Astrocyte of the spinal cord (primary cell): ENCODE results near the gene PRKCE.

Experiments used
- DNase-seq: peaks from one replicate; pipeline ENCODE4 v3.0.0; 2011; ENCODE audit warnings: low read depth, low spot score
- H3K4me3 ChIP-seq: 2 replicates; pipeline ENCODE4 v1.5.1; 2011; ENCODE audit warnings: low read depth, mild to moderate bottlenecking, low read length, moderate library complexity
- in situ Hi-C: cut with HindIII; loops from 2 replicates; pipeline ENCODE4 v1.10.0; 2017; ENCODE audit warnings: low sequenced_read_pairs
- TF ChIP-seq, protein P1 (sequence below): IDR thresholded peaks from 2 replicates; pipeline ENCODE4 v1.5.1; 2012; ENCODE audit warnings: low read depth, mild to moderate bottlenecking, low read length, inconsistent platforms

The PRKCE gene

DNA sequence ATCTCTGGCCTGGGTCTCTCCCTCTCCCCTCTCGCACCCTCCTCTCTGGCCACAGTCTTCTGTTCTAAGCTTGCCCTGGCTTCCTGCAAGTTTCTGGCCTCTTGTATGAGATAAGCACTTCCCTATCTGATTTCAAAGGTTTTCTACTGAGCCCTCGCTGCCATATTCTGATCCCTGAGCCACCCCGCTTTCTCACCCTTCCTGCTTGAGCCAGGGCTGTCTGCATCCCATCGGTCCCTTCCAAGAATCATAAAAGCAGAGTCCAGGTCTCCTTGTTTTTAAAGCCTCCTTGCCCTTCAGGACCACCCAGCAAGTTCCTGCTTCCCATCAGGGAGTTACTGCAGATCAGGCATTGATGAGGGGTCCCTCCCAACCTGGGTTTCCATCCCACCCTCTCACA, 110.2 kb downstream of the PRKCE start:
- TF ChIP-seq, protein P1, sequence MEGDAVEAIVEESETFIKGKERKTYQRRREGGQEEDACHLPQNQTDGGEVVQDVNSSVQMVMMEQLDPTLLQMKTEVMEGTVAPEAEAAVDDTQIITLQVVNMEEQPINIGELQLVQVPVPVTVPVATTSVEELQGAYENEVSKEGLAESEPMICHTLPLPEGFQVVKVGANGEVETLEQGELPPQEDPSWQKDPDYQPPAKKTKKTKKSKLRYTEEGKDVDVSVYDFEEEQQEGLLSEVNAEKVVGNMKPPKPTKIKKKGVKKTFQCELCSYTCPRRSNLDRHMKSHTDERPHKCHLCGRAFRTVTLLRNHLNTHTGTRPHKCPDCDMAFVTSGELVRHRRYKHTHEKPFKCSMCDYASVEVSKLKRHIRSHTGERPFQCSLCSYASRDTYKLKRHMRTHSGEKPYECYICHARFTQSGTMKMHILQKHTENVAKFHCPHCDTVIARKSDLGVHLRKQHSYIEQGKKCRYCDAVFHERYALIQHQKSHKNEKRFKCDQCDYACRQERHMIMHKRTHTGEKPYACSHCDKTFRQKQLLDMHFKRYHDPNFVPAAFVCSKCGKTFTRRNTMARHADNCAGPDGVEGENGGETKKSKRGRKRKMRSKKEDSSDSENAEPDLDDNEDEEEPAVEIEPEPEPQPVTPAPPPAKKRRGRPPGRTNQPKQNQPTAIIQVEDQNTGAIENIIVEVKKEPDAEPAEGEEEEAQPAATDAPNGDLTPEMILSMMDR = no peak
- in situ Hi-C loops = no loop called here
- no peak for DNase-seq
- no peak overlapping the region for H3K4me3 ChIP-seq

DNA sequence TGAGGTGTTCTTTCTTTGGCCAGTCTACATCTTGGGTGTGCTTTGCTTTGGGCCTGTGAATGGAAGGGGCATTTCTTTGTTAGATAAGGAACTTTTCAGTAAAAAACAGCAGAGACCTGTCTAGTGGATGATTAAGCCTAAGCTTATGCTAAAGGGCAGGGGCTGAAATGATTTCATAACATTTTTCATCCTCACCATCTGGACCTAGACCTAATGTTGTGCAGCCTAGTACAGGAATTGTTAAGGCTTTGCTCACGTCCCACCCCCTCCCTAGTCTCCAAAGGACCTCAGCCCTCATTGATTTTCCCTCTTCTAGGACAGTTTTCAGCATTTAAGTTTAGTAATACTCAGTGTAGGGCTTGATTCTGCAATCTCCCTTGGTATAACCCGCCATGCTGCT, 111.8 kb downstream of the PRKCE start:
- in situ Hi-C loops = no loop called here
- TF ChIP-seq, protein P1 = no peak
- H3K4me3 ChIP-seq = no peak overlapping the region
- DNase-seq = no peak

DNA sequence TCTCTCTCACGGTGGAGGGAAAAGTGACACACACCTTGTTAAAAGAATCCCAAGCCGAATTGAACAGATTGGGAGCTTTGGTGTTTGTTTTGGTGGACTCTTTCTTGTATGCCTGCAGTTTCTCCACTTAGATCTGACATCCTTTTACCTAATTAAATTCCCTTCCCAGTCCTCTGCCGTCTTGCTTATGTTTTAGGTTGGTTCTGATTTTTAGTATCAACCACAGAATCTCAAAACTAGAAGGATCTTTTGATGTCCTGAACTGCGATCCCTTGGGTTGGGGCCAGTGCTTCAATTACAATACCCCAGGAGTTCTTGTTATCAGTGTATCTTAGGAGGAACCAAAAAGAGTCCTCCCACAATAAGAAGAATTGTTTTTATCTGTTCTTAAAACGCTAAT, 112.3 kb downstream of the PRKCE start:
- no peak for DNase-seq
- H3K4me3 ChIP-seq = no peak overlapping the region
- in situ Hi-C loops = no loop called here
- TF ChIP-seq, protein P1 = no peak

DNA sequence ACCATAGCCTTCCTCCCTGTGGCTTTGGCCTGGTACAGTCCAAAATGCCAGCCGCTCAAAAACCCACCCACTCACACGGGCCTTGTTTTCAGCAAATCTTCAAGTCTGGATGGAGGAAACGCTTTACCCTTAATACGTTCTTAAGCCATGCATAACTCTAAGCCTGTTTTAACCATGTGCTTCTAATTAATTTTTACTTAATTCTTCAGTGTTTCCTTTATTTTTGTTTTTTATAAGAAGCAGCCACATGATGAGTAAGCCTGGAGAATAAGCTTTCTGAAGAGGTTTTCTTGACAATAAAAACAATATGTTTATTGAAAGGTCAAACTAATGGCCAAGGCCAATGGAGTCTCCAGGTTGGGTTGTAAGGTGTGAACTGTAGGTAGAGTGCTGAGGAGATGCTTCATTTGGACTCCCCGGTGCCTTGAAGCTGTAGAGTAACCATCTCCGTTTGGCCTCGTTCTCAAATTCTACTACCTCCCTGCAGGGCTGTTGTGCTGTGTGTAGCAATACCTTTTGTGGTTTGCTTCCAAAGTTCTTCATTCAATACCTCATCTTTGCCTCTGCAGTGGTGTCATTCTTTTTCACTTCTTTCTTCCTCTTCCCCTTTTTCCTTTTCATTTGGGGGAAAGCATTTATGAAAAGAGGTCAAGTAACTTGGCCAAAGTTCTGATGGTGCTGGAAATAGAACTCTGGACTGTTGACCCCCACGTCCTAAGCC, 113.7 kb downstream of the PRKCE start:
- no peak for DNase-seq
- TF ChIP-seq, protein P1 = no peak
- in situ Hi-C loops = no loop called here
- H3K4me3 ChIP-seq = no peak overlapping the region

DNA sequence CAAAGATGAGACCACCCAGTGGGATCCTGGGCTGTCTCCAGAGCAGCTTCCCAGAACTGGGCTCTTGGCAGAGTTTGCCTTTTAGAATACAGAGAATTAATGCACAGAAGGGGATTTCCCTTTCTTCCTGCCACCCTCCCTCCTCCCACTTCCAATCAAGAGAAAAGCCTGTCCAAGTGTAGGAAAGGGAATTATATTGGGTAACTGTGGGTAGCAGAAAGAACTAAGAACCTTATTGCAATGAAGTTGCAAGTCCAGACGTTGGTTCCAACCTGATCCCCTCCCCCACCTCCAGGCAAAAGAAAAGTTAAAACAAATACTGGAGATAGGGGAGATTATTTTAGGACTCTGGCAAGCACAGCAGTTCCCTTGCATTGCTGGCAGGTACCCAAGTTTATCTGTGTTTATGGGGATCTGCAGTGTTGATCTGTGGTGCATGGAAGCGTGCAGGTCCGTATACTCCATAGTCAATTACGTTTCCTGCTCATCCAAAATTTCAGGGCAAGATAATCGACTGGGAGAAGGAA, 114.3 kb downstream of the PRKCE start:
- TF ChIP-seq, protein P1 = no peak
- in situ Hi-C loops = no loop called here
- no peak for DNase-seq

DNA sequence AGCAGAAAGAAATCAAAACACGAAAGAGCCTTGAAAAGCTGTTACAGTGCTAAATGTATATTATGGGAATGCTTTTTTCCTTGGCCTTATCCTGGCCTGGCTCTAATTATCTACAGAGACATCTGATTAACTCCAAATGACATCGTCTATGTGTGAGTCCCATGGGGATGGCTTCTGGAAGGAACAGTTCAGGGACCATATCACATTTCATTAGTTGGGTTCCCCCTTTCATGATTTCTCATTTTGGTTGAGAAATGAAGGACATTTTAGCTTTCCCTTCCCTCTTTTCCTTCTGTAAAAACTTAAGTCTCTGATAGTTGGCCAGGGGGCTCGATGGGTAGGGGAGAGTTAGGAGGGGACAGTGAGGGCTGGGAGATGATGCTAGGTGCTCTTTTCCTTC, 116.7 kb downstream of the PRKCE start:
- no peak overlapping the region for H3K4me3 ChIP-seq
- TF ChIP-seq, protein P1 = no peak
- in situ Hi-C loops = no loop called here
- DNase-seq = no peak

More for the DNA sequence above, 114.3 kb downstream of the PRKCE start:
- no peak overlapping the region for H3K4me3 ChIP-seq
